ENCODE data around the gene NDUFB10. TPM values are rescaled to one million over a fixed set of nuclear protein-coding genes. Genes with fewer than 3 reads are reported as not detected.
A peak's percentile ranks its signal among the peaks of the same experiment; 100 is the strongest.

Gene NDUFB10
- total and polyA plus RNA-seq, 2 donors from 2014 or later = 123 to 432 TPM

GRCh38 chr16:1946495-1947368, 12.6 kb upstream of the NDUFB10 start:
- no peak overlapping the region for H3K9ac ChIP-seq (ENCODE audit: low read length in 3 of 3)
- no peak overlapping the region for H3K4me3 ChIP-seq (ENCODE audit: low read length in 3 of 3)
- DNase-seq = no peak
- H3K36me3 ChIP-seq (ENCODE audit: control insufficient read depth in 2 of 3, insufficient read depth in 3 of 3, low read length in 3 of 3) = no peaks in the 10 kb centered on the region
- H3K27me3 ChIP-seq (ENCODE audit: control insufficient read depth, insufficient read depth, low read length) = no peaks in the 10 kb centered on the region
- FAIRE-seq = no peak
- peaks cover 0 to 8% (median 0%) of the 10 kb centered on the region in 3 donors for H3K4me1 ChIP-seq (ENCODE audit: control insufficient read depth in 2 of 3, insufficient read depth in 2 of 3, low read depth in 1 of 3, low read length in 3 of 3)
- intact Hi-C loops (cut with DNase I) = no loop called here
- H3K9me3 ChIP-seq (ENCODE audit: control insufficient read depth in 2 of 3, insufficient read depth in 1 of 3, low read length in 3 of 3) = no peaks in the 10 kb centered on the region
- no peak for TF ChIP-seq CTCF (IDR thresholded peaks at IDR 0.05; ENCODE audit: borderline replicate concordance, extremely low read depth, insufficient read depth)
- H3K27ac ChIP-seq (ENCODE audit: low read depth in 2 of 2, low read length in 2 of 2) = no peak overlapping the region

- FAIRE-seq = no peak
- intact Hi-C loops (cut with DNase I) = no loop called here
- no peaks in the 10 kb centered on the region for H3K36me3 ChIP-seq (ENCODE audit: control insufficient read depth in 2 of 3, insufficient read depth in 3 of 3, low read length in 3 of 3)
- no peak overlapping the region for H3K4me3 ChIP-seq (ENCODE audit: low read length in 3 of 3)
- no peak for TF ChIP-seq CTCF (IDR thresholded peaks at IDR 0.05; ENCODE audit: borderline replicate concordance, extremely low read depth, insufficient read depth)
- H3K27ac ChIP-seq (ENCODE audit: low read depth in 2 of 2, low read length in 2 of 2) = no peak overlapping the region
- H3K27me3 ChIP-seq (ENCODE audit: control insufficient read depth, insufficient read depth, low read length) = no peaks in the 10 kb centered on the region
- H3K9me3 ChIP-seq (ENCODE audit: control insufficient read depth in 2 of 3, insufficient read depth in 1 of 3, low read length in 3 of 3) = no peaks in the 10 kb centered on the region
- peak in 2 of 5 donors; percentile 28 to 46 for DNase-seq
- no peak overlapping the region for H3K9ac ChIP-seq (ENCODE audit: low read length in 3 of 3)
- H3K4me1 ChIP-seq (ENCODE audit: control insufficient read depth in 2 of 3, insufficient read depth in 2 of 3, low read depth in 1 of 3, low read length in 3 of 3) = peaks cover 0 to 3% (median 0%) of the 10 kb centered on the region in 3 donors
These were observed 12.0 kb upstream of the NDUFB10 start for GRCh38 chr16:1947369-1947670.

GRCh38 chr16:1949507-1949906, 9.8 kb upstream of the NDUFB10 start:
- no peaks in the 10 kb centered on the region for H3K27me3 ChIP-seq (ENCODE audit: control insufficient read depth, insufficient read depth, low read length)
- FAIRE-seq (no peak), DNase-seq (no peak)
- H3K9me3 ChIP-seq (ENCODE audit: control insufficient read depth in 2 of 3, insufficient read depth in 1 of 3, low read length in 3 of 3) = no peaks in the 10 kb centered on the region
- intact Hi-C loops (cut with DNase I) = no loop called here
- H3K9ac ChIP-seq (ENCODE audit: low read length in 3 of 3) = no peak overlapping the region
- no peak for TF ChIP-seq CTCF (IDR thresholded peaks at IDR 0.05; ENCODE audit: borderline replicate concordance, extremely low read depth, insufficient read depth)
- no peak overlapping the region for H3K27ac ChIP-seq (ENCODE audit: low read depth in 2 of 2, low read length in 2 of 2)
- no peak overlapping the region for H3K4me3 ChIP-seq (ENCODE audit: low read length in 3 of 3)
- H3K36me3 ChIP-seq (ENCODE audit: control insufficient read depth in 2 of 3, insufficient read depth in 3 of 3, low read length in 3 of 3) = no peaks in the 10 kb centered on the region
- H3K4me1 ChIP-seq (ENCODE audit: control insufficient read depth in 2 of 3, insufficient read depth in 2 of 3, low read depth in 1 of 3, low read length in 3 of 3) = no peaks in the 10 kb centered on the region
